H1 (cell line): ENCODE data around the gene MTM1. TPM values are rescaled to one million over a fixed set of nuclear protein-coding genes. Genes with fewer than 3 reads are reported as not detected.

Source experiments
- BACH1 ChIP-seq: IDR thresholded peaks from 2 replicates; pipeline ENCODE4 v1.6.1; 2012; ENCODE audit warnings: low read length, improper control_type of control experiment
- BRCA1 ChIP-seq: IDR thresholded peaks from 2 replicates; pipeline ENCODE4 v1.6.1; 2012; ENCODE audit warnings: low read depth, low read length, improper control_type of control experiment
- EP300 ChIP-seq, 2 experiments: IDR thresholded peaks; 1 replicate in 1 of 2; 2 replicates in 1 of 2; pipeline ENCODE4 v1.6.1; 2011 to 2012; ENCODE audit warnings: low read depth in 2 of 2, low read length in 2 of 2, mild to moderate bottlenecking in 2 of 2, borderline replicate concordance in 1 of 2, inconsistent platforms in 1 of 2, moderate library complexity in 1 of 2
- FOSL1 ChIP-seq: IDR thresholded peaks from 2 replicates; pipeline ENCODE4 v1.6.1; 2011; ENCODE audit warnings: mild to moderate bottlenecking, low read depth, low read length, moderate library complexity; ENCODE audit not compliant: insufficient read depth
- HDAC2 ChIP-seq, 2 experiments: fragments of 300-600 bp in 1 of 2; sonication (generic) in 1 of 2; IDR thresholded peaks; 2 replicates each; pipeline ENCODE4 v1.6.1; 2011 to 2012; ENCODE audit warnings: low read depth in 2 of 2, low read length in 2 of 2, mild to moderate bottlenecking in 2 of 2, moderate library complexity in 2 of 2, borderline replicate concordance in 1 of 2, inconsistent platforms in 1 of 2
- JUN ChIP-seq: IDR thresholded peaks from 2 replicates; pipeline ENCODE4 v1.6.1; 2011; ENCODE audit warnings: low read depth, mild to moderate bottlenecking, improper control_type of control experiment, low read length
- JUND ChIP-seq: IDR thresholded peaks from 2 replicates; pipeline ENCODE4 v1.6.1; 2011; ENCODE audit warnings: mild to moderate bottlenecking, improper control_type of control experiment, low read length
- KDM1A ChIP-seq: fragments of 200-600, 300-600 bp; sonication (generic); IDR thresholded peaks from 2 replicates; pipeline ENCODE4 v1.7.1; 2016; ENCODE audit warnings: mild to moderate bottlenecking, low read length, borderline replicate concordance
- SUZ12 ChIP-seq: fragments of 200-600 bp; sonication (generic); IDR thresholded peaks from 2 replicates; pipeline ENCODE4 v1.6.1; 2012; ENCODE audit warnings: mild to moderate bottlenecking, inconsistent platforms, low read length, moderate library complexity, mixed read lengths
- TCF12 ChIP-seq: IDR thresholded peaks from 2 replicates; pipeline ENCODE4 v1.6.1; 2011; ENCODE audit warnings: low read depth, mild to moderate bottlenecking, low read length
- polyA plus RNA-seq, 7 experiments: library from polyadenylated mRNA; depleted of rRNA in 3 of 7; stranded (reverse) in 5 of 7; unstranded in 2 of 7; fragments of >200 nt in 5 of 7; fragments of 200-250 nt in 2 of 7; gene quantifications; 1 replicate in 5 of 7; 2 replicates in 1 of 7; 4 replicates in 1 of 7; pipeline versions ENCODE4 v1.2.1 to v1.2.3, GENCODE V29; 2011 to 2013; ENCODE audit warnings: missing spikeins in 2 of 7, mixed read lengths in 2 of 7
- total RNA-seq: library from RNA; stranded (reverse); fragmentation: NEBNext Ultra II Directional; extraction: Animal tissue kit (Norgen Biotek cat#: 25700); gene quantifications from 2 replicates; pipeline ENCODE4 v1.2.1, GENCODE V29; 2021
- TF ChIP-seq, protein P1 (sequence below): fragments of 300-600 bp; sonication (generic); IDR thresholded peaks from 2 replicates; pipeline ENCODE4 v1.7.1; 2012; ENCODE audit warnings: low read length, moderate library complexity, mild to moderate bottlenecking, inconsistent platforms; ENCODE audit not compliant: insufficient replicate concordance

MTM1 gene
- total and polyA plus RNA-seq, 2 of the 8 experiments (the other 6 are each of a cell fraction or from before 2014, with no cell fraction given), result 2.3 to 8.4 TPM

DNA sequence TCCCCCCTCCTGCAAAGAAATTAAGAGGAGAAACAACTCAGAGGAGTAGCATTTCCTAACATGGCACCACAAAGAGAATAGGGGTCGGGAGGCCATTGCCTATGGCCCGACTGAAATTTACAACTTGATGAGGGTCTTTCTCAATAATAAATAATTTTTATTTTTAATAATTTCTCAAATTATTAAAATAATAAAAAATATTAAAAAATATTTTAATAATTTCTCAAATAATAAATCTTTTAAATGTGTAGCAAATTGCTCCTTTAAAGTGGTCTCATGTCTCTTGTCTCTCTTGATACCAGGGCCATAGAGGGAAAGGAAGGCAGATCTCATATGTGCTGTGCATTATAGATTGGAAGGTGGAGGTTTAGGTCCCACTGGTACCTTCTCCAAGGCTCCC is 75.5 kb downstream of the MTM1 start (continued):
- TF ChIP-seq, protein P1, sequence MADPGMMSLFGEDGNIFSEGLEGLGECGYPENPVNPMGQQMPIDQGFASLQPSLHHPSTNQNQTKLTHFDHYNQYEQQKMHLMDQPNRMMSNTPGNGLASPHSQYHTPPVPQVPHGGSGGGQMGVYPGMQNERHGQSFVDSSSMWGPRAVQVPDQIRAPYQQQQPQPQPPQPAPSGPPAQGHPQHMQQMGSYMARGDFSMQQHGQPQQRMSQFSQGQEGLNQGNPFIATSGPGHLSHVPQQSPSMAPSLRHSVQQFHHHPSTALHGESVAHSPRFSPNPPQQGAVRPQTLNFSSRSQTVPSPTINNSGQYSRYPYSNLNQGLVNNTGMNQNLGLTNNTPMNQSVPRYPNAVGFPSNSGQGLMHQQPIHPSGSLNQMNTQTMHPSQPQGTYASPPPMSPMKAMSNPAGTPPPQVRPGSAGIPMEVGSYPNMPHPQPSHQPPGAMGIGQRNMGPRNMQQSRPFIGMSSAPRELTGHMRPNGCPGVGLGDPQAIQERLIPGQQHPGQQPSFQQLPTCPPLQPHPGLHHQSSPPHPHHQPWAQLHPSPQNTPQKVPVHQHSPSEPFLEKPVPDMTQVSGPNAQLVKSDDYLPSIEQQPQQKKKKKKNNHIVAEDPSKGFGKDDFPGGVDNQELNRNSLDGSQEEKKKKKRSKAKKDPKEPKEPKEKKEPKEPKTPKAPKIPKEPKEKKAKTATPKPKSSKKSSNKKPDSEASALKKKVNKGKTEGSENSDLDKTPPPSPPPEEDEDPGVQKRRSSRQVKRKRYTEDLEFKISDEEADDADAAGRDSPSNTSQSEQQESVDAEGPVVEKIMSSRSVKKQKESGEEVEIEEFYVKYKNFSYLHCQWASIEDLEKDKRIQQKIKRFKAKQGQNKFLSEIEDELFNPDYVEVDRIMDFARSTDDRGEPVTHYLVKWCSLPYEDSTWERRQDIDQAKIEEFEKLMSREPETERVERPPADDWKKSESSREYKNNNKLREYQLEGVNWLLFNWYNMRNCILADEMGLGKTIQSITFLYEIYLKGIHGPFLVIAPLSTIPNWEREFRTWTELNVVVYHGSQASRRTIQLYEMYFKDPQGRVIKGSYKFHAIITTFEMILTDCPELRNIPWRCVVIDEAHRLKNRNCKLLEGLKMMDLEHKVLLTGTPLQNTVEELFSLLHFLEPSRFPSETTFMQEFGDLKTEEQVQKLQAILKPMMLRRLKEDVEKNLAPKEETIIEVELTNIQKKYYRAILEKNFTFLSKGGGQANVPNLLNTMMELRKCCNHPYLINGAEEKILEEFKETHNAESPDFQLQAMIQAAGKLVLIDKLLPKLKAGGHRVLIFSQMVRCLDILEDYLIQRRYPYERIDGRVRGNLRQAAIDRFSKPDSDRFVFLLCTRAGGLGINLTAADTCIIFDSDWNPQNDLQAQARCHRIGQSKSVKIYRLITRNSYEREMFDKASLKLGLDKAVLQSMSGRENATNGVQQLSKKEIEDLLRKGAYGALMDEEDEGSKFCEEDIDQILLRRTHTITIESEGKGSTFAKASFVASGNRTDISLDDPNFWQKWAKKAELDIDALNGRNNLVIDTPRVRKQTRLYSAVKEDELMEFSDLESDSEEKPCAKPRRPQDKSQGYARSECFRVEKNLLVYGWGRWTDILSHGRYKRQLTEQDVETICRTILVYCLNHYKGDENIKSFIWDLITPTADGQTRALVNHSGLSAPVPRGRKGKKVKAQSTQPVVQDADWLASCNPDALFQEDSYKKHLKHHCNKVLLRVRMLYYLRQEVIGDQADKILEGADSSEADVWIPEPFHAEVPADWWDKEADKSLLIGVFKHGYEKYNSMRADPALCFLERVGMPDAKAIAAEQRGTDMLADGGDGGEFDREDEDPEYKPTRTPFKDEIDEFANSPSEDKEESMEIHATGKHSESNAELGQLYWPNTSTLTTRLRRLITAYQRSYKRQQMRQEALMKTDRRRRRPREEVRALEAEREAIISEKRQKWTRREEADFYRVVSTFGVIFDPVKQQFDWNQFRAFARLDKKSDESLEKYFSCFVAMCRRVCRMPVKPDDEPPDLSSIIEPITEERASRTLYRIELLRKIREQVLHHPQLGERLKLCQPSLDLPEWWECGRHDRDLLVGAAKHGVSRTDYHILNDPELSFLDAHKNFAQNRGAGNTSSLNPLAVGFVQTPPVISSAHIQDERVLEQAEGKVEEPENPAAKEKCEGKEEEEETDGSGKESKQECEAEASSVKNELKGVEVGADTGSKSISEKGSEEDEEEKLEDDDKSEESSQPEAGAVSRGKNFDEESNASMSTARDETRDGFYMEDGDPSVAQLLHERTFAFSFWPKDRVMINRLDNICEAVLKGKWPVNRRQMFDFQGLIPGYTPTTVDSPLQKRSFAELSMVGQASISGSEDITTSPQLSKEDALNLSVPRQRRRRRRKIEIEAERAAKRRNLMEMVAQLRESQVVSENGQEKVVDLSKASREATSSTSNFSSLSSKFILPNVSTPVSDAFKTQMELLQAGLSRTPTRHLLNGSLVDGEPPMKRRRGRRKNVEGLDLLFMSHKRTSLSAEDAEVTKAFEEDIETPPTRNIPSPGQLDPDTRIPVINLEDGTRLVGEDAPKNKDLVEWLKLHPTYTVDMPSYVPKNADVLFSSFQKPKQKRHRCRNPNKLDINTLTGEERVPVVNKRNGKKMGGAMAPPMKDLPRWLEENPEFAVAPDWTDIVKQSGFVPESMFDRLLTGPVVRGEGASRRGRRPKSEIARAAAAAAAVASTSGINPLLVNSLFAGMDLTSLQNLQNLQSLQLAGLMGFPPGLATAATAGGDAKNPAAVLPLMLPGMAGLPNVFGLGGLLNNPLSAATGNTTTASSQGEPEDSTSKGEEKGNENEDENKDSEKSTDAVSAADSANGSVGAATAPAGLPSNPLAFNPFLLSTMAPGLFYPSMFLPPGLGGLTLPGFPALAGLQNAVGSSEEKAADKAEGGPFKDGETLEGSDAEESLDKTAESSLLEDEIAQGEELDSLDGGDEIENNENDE, result no peak
- TF ChIP-seq KDM1A (no peak), BRCA1 (no peak), JUN (no peak), BACH1 (no peak), FOSL1 (no peak), SUZ12 (no peak), EP300 (IDR thresholded peaks at IDR 0.05; ENCODE audit: borderline replicate concordance in 1 of 2, low read depth in 2 of 2, low read length in 2 of 2) (no peak), HDAC2 (IDR thresholded peaks at IDR 0.05; ENCODE audit: borderline replicate concordance in 1 of 2, low read depth in 2 of 2, low read length in 2 of 2) (no peak), JUND (no peak), TCF12 (no peak)
